Measurements from ENCODE around the gene LRFN5.

DNA sequence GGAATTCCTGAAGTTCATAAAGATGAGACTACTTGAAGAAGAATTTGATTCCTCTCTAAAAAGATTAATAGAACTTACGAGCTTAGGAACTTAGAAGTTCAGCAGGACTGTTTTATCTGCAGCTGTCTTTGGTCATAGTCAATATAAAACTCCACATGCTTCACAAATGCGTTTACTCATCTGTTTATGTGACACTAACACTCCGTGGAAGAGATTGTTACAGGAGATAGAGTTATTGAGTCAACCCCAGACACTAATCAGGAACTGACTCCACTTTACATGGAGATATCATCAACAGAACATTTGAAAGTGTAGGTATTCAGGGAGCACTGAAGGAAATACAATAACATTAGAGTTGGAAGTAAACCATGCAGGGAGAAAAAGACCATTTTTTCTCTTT, 92.8 kb downstream of the LRFN5 start:
- TF ChIP-seq, protein P1, sequence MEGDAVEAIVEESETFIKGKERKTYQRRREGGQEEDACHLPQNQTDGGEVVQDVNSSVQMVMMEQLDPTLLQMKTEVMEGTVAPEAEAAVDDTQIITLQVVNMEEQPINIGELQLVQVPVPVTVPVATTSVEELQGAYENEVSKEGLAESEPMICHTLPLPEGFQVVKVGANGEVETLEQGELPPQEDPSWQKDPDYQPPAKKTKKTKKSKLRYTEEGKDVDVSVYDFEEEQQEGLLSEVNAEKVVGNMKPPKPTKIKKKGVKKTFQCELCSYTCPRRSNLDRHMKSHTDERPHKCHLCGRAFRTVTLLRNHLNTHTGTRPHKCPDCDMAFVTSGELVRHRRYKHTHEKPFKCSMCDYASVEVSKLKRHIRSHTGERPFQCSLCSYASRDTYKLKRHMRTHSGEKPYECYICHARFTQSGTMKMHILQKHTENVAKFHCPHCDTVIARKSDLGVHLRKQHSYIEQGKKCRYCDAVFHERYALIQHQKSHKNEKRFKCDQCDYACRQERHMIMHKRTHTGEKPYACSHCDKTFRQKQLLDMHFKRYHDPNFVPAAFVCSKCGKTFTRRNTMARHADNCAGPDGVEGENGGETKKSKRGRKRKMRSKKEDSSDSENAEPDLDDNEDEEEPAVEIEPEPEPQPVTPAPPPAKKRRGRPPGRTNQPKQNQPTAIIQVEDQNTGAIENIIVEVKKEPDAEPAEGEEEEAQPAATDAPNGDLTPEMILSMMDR (IDR thresholded peaks at IDR 0.05; ENCODE audit: low read length), result no peak
- no peak for TF ChIP-seq EZH2 (IDR thresholded peaks at IDR 0.05; ENCODE audit: borderline replicate concordance, low read length)

Data from OCI-LY1 (cell line).